IPS DF 6.9 (cell line): ENCODE data around the gene CBL.
"Not testable (repeated sequence)": the region's sequence is repeated elsewhere in the genome, so short reads cannot be mapped to it uniquely, and the experiment has no call there.

ENCODE experiments used
- DNase-seq: peaks from one replicate; pipeline ENCODE4 v3.0.0-alpha.2; 2013; ENCODE audit warnings: low read depth, low spot score
- H3K27ac ChIP-seq: one replicate; pipeline ENCODE4 v1.5.1; 2013; ENCODE audit warnings: low read length, control low read depth
- H3K27me3 ChIP-seq: 2 replicates; pipeline ENCODE4 v1.6.1; 2013; ENCODE audit warnings: mild to moderate bottlenecking, low read length; ENCODE audit not compliant: control insufficient read depth, insufficient read depth
- H3K36me3 ChIP-seq: 2 replicates; pipeline ENCODE4 v1.6.1; 2013; ENCODE audit warnings: low read length; ENCODE audit not compliant: control insufficient read depth, insufficient read depth
- H3K4me1 ChIP-seq: 2 replicates; pipeline ENCODE4 v1.6.1; 2013; ENCODE audit warnings: low read length; ENCODE audit not compliant: control insufficient read depth, insufficient read depth
- H3K4me3 ChIP-seq: 2 replicates; pipeline ENCODE4 v1.5.1; 2013; ENCODE audit warnings: mild to moderate bottlenecking, low read length
- H3K9me3 ChIP-seq: 2 replicates; pipeline ENCODE4 v1.6.1; 2013; ENCODE audit warnings: low read length, inconsistent platforms; ENCODE audit not compliant: control insufficient read depth, insufficient read depth
- WGBS: extraction: QIAGEN DNeasy Blood & Tissue Kit; methylation state at CpG from one replicate; pipeline ENCODE4 v1.1.7; 2013; ENCODE audit warnings: mixed read lengths, missing lambda C conversion rate; ENCODE audit not compliant: insufficient read length, insufficient coverage; 5-methylcytosine and 5-hydroxymethylcytosine counted together

CBL gene

DNA sequence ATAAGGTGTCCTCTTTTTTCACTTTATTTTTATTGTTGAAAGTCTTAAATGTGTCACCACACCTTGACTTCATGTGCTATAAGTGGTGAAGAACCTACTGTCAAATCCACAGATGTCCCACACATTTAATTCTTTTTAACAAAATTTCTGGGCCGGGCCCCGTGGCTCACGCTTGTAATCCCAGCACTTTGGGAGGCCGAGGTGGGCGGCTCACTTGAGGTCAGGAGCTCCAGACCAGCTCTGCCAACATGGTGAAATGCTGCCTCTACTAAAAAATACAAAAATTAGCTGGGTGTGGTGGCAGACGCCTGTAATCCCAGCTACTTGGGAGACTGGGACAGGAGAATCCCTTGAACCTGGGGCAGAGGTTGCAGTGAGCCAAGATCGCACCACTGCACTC, 3.0 kb downstream of the CBL start:
- no CpG with 5 or more reads among the region's 7 CpGs for WGBS
- no peak overlapping the region for H3K4me3 ChIP-seq
- no peaks in the 10 kb centered on the region for H3K9me3 ChIP-seq
- no peaks in the 10 kb centered on the region for H3K36me3 ChIP-seq
- H3K27ac ChIP-seq = no peak overlapping the region
- H3K27me3 ChIP-seq = no peaks in the 10 kb centered on the region
- H3K4me1 ChIP-seq = no peaks in the 10 kb centered on the region
- no peak for DNase-seq

- WGBS = no CpG with 5 or more reads among the region's 3 CpGs
- Histone ChIP-seq H3K27ac (no peak overlapping the region), H3K9me3 (no peaks in the 10 kb centered on the region), H3K4me3 (no peak overlapping the region), H3K4me1 (no peaks in the 10 kb centered on the region), H3K36me3 (no peaks in the 10 kb centered on the region), H3K27me3 (no peaks in the 10 kb centered on the region)
- DNase-seq = no peak
Measured at GRCh38 chr11:119210050-119210449, 3.9 kb downstream of the CBL start.

DNA sequence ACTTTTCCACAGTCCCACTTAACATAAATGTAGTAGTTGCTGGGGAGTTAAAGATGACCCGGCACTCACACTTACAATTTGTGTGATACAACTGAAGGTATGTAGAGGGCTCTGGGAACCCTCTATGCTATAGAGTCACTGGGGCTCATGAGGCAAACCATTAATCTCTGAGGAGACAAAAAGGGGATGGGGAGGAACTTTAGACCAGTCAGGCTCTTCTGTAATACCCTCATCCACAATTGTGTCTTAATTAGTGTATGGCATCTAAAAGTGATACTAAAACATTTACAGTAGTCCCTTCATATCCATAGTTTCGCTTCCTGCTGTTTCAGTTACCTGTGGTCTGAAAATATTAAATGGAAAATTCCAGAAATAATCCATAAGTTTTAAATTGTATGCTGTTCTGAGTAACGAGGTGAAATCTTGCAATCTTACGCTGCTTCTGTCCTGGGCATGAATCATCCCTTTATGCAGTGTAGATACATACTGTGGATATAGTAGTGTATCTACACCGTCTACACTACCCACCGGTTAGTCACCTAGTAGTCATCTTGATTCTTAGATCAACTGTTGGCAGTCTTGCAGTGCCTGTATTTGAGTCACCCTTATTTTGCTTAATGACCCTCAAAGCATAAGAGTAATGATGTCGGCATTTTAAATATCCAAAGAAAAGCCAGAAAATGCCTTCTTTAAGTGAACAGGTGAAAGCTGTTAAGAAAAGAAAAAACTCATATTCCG, 12.2 kb downstream of the CBL start:
- no peak for DNase-seq
- Histone ChIP-seq H3K27ac (no peak overlapping the region), H3K36me3 (no peaks in the 10 kb centered on the region), H3K9me3 (no peaks in the 10 kb centered on the region), H3K4me3 (no peak overlapping the region), H3K27me3 (no peaks in the 10 kb centered on the region), H3K4me1 (no peaks in the 10 kb centered on the region)
- WGBS = no CpG with 5 or more reads among the region's 8 CpGs

DNA sequence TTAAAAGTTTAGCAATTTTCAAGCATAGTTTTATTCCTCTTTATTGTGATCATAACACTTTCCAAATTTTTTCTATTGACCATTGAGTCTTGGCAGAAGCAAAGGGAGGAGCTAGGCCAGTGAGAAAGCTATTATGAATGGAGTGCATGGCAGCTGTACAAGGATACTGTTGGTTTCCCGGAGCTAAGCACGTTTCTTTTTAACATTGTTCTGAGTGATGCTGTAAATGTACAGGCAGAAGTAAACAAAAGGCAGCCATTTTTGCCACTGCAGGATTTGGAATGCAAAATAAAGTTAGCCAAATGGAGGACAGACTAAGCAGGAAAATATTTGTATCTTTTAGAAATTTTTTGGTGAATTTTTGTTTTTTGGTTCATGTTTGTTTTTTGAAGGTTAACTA, 16.2 kb downstream of the CBL start:
- WGBS = no CpG with 5 or more reads among the region's 2 CpGs
- no peak for DNase-seq

DNA sequence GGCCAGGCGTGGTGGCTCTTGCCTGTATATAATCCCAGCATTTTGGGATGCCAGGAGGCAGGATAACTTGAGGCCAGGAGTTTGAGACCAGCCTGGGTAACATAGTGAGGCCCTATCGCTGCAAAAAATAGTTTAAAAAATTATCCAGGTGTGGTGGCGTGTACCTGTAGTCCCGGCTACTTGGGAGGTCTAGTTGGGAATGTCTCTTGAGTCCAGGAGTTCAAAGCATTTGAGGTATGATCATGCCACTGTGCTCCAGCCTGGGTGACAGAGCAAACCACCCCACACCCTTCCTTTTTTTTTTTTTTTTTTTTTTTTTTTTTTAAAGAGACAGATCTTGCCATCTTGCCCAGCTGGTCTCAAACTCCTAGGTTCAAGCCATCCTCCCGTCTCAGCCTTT, 16.8 kb downstream of the CBL start:
- H3K27me3 ChIP-seq = no peaks in the 10 kb centered on the region
- no peaks in the 10 kb centered on the region for H3K4me1 ChIP-seq
- DNase-seq = no peak
- no peak overlapping the region for H3K27ac ChIP-seq
- no peaks in the 10 kb centered on the region for H3K36me3 ChIP-seq
- WGBS = no CpG with 5 or more reads among the region's 5 CpGs
- H3K4me3 ChIP-seq = no peak overlapping the region
- no peaks in the 10 kb centered on the region for H3K9me3 ChIP-seq

More for the DNA sequence above, 16.2 kb downstream of the CBL start:
- no peak overlapping the region for H3K27ac ChIP-seq
- H3K27me3 ChIP-seq = no peaks in the 10 kb centered on the region
- no peaks in the 10 kb centered on the region for H3K4me1 ChIP-seq
- H3K36me3 ChIP-seq = no peaks in the 10 kb centered on the region
- H3K9me3 ChIP-seq = no peaks in the 10 kb centered on the region
- no peak overlapping the region for H3K4me3 ChIP-seq

DNA sequence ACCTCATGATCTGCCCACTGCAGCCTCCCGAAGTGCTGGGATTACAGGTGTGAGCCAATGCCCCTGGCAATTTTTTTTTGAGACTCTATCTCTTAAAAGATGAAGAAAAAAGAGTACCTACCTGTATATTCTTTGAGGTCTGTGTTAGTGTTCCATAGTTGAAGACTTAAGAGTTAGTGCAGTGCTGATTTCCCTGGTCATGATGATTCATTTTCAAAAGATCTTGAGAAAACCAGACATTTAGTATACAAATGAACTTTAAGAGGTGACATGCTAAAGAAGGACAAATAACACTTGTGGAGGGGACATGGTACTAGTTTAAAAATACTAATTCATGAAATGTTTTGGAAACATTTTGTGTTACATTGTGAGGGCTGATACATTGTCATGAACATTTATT, 17.7 kb downstream of the CBL start:
- no peaks in the 10 kb centered on the region for H3K36me3 ChIP-seq
- H3K27ac ChIP-seq = no peak overlapping the region
- no peaks in the 10 kb centered on the region for H3K27me3 ChIP-seq
- no peaks in the 10 kb centered on the region for H3K9me3 ChIP-seq
- WGBS = no CpG with 5 or more reads among the region's 1 CpG
- DNase-seq = no peak
- H3K4me3 ChIP-seq = no peak overlapping the region
- H3K4me1 ChIP-seq = no peaks in the 10 kb centered on the region; the same call in 1 of the 2 replicates

DNA sequence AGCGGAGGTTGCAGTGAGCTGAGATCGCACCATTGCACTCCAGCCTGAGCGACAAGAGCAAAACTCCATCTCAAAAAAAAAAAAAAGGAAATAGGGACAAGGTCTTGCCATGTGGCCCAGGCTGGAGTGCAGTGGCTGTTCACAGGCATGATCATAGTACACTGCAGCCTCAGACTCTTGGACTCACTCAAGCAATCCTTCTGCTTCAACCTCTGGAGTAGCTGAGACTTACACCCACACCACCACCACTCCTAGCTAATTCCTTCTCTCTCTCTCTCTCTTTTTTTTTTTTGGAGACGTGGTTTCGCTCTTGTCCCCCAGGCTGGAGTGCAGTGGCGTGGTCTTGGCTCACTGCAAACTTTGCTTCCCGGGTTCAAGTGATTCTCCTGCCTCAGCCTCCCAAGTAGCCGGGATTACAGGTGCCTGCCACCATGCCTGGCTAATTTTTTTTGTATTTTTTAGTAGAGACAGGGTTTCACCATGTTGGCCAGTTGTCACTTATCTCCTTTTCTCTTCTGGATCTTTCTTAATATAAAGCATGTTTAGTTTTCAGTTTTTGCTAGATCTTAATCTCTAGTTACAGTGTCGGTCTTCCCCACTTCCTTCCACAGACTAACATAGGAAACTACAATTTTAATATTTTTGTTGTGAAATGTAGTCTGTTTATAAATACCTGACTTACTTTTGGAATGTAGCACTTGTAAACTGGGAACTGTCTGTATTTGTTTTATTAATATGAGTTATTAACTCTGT, 22.6 kb downstream of the CBL start:
- not testable (repeated sequence) for DNase-seq, H3K27me3 ChIP-seq, H3K4me1 ChIP-seq, H3K9me3 ChIP-seq, H3K27ac ChIP-seq, H3K36me3 ChIP-seq, H3K4me3 ChIP-seq
- no CpG with 5 or more reads among the region's 9 CpGs for WGBS

- Histone ChIP-seq H3K4me3 (no peak overlapping the region), H3K27me3 (no peaks in the 10 kb centered on the region), H3K9me3 (no peaks in the 10 kb centered on the region), H3K36me3 (no peaks in the 10 kb centered on the region), H3K27ac (no peak overlapping the region), H3K4me1 (no peaks in the 10 kb centered on the region; the same call in 1 of the 2 replicates)
- DNase-seq = no peak
- whole genome bisulfite sequencing = no CpG with 5 or more reads among the region's 3 CpGs
Measured at GRCh38 chr11:119229288-119229672, 23.1 kb downstream of the CBL start.

- Histone ChIP-seq H3K4me3 (no peak overlapping the region), H3K9me3 (no peaks in the 10 kb centered on the region), H3K27me3 (no peaks in the 10 kb centered on the region), H3K36me3 (no peaks in the 10 kb centered on the region), H3K27ac (no peak overlapping the region), H3K4me1 (no peaks in the 10 kb centered on the region; the same call in 1 of the 2 replicates)
- WGBS = no CpG with 5 or more reads among the region's 4 CpGs
- no peak for DNase-seq
Measured at GRCh38 chr11:119229741-119230140, 23.6 kb downstream of the CBL start.

DNA sequence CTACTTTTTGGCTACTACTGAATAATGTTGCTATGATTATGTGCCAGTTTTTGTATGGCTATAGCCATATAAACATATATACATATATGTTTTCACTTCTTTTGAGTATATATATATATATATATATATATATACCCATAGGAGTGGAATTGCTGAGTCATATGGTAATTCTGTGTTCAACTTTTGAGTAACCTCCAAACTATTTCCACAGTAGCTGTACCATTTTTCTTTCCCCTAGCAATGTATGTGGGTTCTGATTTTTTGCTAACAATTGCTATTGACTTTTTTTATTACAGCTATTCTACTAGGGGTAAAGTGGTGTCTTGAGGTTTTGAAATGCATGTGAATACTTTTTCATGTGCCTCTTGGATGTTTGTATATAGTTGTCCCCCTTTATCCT, 30.4 kb downstream of the CBL start:
- H3K4me1 ChIP-seq = no peaks in the 10 kb centered on the region
- H3K4me3 ChIP-seq = no peak overlapping the region
- no peaks in the 10 kb centered on the region for H3K36me3 ChIP-seq
- no peak for DNase-seq
- no peaks in the 10 kb centered on the region for H3K27me3 ChIP-seq
- H3K9me3 ChIP-seq = no peaks in the 10 kb centered on the region
- H3K27ac ChIP-seq = no peak overlapping the region

DNA sequence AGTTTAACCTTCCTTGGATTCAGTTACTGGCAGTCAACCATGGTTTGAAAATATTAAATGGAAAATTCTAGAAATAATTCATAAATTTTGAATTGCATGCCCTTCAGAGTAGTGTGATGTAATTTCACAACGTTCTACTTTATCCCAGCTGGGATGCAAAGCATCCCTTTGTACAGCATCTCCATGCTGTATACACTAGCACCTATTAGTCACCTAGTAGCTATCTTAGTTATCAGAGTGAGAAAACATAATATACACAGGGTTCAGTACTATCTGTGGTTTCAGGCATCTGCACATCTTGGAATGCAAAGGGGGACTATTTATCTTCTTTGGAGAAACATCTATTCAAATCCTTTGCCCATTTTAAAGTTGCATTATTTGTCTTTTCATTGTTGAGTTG, 30.8 kb downstream of the CBL start:
- no peaks in the 10 kb centered on the region for H3K9me3 ChIP-seq
- no peak for DNase-seq
- no peaks in the 10 kb centered on the region for H3K4me1 ChIP-seq
- no peaks in the 10 kb centered on the region for H3K36me3 ChIP-seq
- no peak overlapping the region for H3K27ac ChIP-seq
- H3K4me3 ChIP-seq = no peak overlapping the region
- H3K27me3 ChIP-seq = no peaks in the 10 kb centered on the region
- WGBS = no CpG with 5 or more reads among the region's 1 CpG
